Upper lobe of right lung (tissue), 1 donor: ENCODE results near the gene WDR5. TPM values are rescaled to one million over a fixed set of nuclear protein-coding genes. Genes with fewer than 3 reads are reported as not detected.

Experiments
- ATAC-seq: fragments of 200-7000 bp; cut with Tn5 transposase; one replicate; pipeline ENCODE4 v1.9.1; 2020; ENCODE audit warnings: mild to moderate bottlenecking, moderate library complexity
- DNase-seq: peaks from one replicate; pipeline ENCODE4 v3.0.0-alpha.2; 2020
- H3K27ac ChIP-seq: fragments of 200-600 bp; one replicate; pipeline ENCODE4 v1.8.0; 2022
- H3K27me3 ChIP-seq: fragments of 200-600 bp; one replicate; pipeline ENCODE4 v1.8.0; 2022; ENCODE audit warnings: mild to moderate bottlenecking
- H3K36me3 ChIP-seq: fragments of 200-600 bp; one replicate; pipeline ENCODE4 v1.8.0; 2022
- H3K4me1 ChIP-seq: fragments of 200-600 bp; one replicate; pipeline ENCODE4 v1.8.0; 2022
- H3K4me3 ChIP-seq: fragments of 200-600 bp; one replicate; pipeline ENCODE4 v1.8.0; 2022; ENCODE audit warnings: mild to moderate bottlenecking
- H3K9me3 ChIP-seq: fragments of 200-600 bp; one replicate; pipeline ENCODE4 v1.8.0; 2022
- intact Hi-C: fragments of 100-400 bp; cut with DNase I; formaldehyde crosslinking; loops from one replicate; pipeline ENCODE4 v1.11.0; 2022
- total RNA-seq: library from RNA; stranded (reverse); fragmentation: NEBNext Ultra II Directional; extraction: Animal tissue kit (Norgen Biotek cat#: 25700); gene quantifications from one replicate; pipeline ENCODE4 v1.2.1, GENCODE V29; 2021
- TF ChIP-seq, protein P1 (sequence below): fragments of 200-600 bp; IDR thresholded peaks from one replicate; pipeline ENCODE4 v1.8.0; 2022; ENCODE audit warnings: antibody characterized with exemption
- donor health status: DM: no; HTN: yes; CAD: no; lungs with severe emphysema.

The WDR5 gene
- total RNA-seq, 1 donor from 2014 or later, result 26.6 TPM

- ATAC-seq, result no peak
- Histone ChIP-seq H3K27me3 (no peaks in the 10 kb centered on the region), H3K36me3 (peaks cover 7% of the 10 kb centered on the region), H3K4me1 (peaks cover 11% of the 10 kb centered on the region), H3K4me3 (no peak overlapping the region), H3K9me3 (no peaks in the 10 kb centered on the region), H3K27ac (no peak overlapping the region)
- DNase-seq, result no peak
- intact Hi-C loops, result no loop called here
- TF ChIP-seq, protein P1, sequence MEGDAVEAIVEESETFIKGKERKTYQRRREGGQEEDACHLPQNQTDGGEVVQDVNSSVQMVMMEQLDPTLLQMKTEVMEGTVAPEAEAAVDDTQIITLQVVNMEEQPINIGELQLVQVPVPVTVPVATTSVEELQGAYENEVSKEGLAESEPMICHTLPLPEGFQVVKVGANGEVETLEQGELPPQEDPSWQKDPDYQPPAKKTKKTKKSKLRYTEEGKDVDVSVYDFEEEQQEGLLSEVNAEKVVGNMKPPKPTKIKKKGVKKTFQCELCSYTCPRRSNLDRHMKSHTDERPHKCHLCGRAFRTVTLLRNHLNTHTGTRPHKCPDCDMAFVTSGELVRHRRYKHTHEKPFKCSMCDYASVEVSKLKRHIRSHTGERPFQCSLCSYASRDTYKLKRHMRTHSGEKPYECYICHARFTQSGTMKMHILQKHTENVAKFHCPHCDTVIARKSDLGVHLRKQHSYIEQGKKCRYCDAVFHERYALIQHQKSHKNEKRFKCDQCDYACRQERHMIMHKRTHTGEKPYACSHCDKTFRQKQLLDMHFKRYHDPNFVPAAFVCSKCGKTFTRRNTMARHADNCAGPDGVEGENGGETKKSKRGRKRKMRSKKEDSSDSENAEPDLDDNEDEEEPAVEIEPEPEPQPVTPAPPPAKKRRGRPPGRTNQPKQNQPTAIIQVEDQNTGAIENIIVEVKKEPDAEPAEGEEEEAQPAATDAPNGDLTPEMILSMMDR, result no peak
Measured at GRCh38 chr9:134162926-134163370, 27.1 kb downstream of the WDR5 start.

DNA sequence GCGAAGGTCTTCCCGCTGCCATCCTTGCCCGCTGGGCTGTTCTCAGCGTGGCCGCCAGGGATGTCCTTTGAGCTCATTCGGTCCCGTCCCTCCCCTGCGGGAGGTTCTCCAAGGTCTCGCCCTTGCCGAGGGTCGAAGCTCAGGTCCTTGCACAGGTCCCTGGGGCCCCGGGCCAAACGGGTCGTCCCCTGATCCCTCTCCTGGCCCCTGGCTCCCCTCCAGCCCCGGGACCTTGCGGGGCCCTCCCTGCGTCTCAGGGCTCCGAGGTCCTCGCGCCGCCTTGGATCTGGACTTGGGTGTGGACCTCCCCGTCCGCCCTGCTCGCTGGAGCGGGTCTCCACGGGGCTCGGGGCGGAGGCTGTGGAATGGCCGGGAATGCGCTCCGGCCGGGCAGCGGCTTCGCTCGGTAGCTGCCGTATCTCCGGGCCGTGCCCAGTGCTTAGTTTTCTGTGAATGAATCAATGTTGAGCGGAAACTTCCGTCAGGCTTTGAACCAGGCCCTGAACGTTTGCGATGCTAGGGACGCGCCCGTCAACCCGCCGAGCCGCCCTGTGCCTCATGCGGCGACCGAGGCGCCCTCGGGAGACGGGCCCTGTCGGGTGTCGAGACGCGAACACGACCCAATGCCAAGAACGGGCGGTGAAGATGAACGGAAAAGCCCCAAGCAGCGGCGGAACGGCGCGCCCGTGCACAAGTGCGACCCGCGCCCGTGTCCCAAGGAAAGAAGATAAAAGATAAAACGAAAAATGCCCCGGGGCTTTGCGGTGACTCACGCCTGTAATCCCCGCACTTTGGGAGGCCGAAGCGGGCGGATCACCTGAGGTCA lies 27.7 kb downstream of the WDR5 start:
- intact Hi-C loops, result no loop called here
- Histone ChIP-seq H3K27me3 (no peaks in the 10 kb centered on the region), H3K4me3 (no peak overlapping the region), H3K4me1 (peaks cover 11% of the 10 kb centered on the region), H3K36me3 (peaks cover under 1% of the 10 kb centered on the region), H3K27ac (no peak overlapping the region), H3K9me3 (no peaks in the 10 kb centered on the region)
- TF ChIP-seq, protein P1, result peak; percentile 52
- DNase-seq, result peak; percentile 85
- peak; percentile 37 for ATAC-seq

DNA sequence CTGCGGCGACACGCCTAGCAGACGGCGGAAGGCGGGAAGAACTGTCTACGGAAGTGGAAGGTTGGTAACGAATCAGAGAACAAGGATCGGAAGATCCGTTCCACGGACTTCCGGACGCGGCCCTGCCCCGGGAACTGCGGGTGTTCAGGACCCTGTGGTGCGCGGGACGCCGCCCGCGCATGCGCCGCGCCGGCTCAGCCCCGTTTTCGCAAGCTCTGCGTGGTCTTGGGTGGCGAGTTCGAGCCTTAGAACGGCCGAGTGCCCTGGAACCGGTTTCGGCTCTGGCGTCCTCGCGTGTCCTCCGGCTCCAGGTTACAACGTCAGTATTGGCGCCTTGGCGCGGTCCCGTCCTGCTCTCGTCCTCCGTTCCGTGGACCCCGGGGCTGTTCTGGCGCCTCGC lies 29.0 kb downstream of the WDR5 start:
- ATAC-seq, result no peak
- no peaks in the 10 kb centered on the region for H3K27me3 ChIP-seq
- no peak overlapping the region for H3K4me3 ChIP-seq
- H3K4me1 ChIP-seq, result peaks cover 11% of the 10 kb centered on the region
- H3K9me3 ChIP-seq, result peaks cover 5% of the 10 kb centered on the region
- H3K36me3 ChIP-seq, result no peaks in the 10 kb centered on the region
- TF ChIP-seq, protein P1, result no peak
- intact Hi-C loops, result no loop called here
- H3K27ac ChIP-seq, result no peak overlapping the region
- no peak for DNase-seq

DNA sequence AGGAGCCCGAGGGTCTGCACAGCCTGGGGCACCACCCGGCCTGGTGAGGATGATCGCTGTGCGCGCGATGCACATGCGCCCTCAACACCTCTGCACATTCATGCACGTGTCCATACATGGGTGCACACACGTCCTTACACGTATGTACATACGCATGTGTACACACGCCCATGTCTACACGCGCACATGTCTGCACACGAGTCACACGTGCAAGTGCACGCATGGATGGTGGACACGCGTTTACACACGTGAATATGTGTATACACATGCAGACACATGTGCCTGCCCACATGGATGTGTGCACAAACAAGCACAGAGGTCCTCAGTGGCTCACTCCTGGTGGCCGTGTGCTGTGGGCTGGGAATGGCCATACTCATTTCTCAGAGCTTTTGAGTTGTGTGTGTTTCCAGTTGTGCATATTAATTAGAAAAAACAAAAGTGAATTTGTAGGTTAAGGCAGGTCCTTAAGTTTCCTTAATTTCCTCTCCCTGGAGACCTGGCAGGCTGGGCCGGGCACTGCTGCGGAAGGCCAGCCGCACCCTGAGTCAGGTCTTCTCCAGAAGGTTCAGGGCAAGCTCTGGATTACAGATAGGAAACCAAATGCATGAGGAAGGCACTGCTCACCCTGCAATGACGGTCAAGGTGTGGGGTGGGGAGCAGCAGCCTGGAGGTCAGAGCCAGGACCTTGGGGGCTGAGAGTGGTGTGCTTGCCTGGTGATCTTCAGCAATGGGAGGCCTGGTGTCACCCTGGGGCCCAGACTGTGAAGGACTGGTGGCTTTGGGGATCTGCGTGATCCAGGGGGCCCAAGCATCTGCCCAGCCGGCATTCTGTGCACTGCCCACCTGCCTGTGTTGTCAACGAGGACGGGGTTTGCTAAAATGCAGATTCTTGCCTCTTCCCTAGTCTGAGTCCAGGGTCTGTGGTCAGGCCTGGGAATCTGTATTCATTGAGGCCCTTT lies 29.8 kb downstream of the WDR5 start:
- peaks cover 11% of the 10 kb centered on the region for H3K4me1 ChIP-seq
- H3K27me3 ChIP-seq, result no peaks in the 10 kb centered on the region
- ATAC-seq (no peak), DNase-seq (peak; percentile 75)
- H3K9me3 ChIP-seq, result peaks cover 5% of the 10 kb centered on the region
- no peak overlapping the region for H3K4me3 ChIP-seq
- intact Hi-C loops, result no loop called here
- H3K36me3 ChIP-seq, result no peaks in the 10 kb centered on the region
- TF ChIP-seq, protein P1, result no peak
- no peak overlapping the region for H3K27ac ChIP-seq

GRCh38 chr9:134166374-134166773 lies 30.5 kb downstream of the WDR5 start:
- Histone ChIP-seq H3K27ac (no peak overlapping the region), H3K27me3 (no peaks in the 10 kb centered on the region), H3K4me1 (peaks cover 11% of the 10 kb centered on the region), H3K4me3 (no peak overlapping the region), H3K36me3 (no peaks in the 10 kb centered on the region), H3K9me3 (peaks cover 5% of the 10 kb centered on the region)
- TF ChIP-seq, protein P1, result no peak
- DNase-seq (no peak), ATAC-seq (no peak)
- intact Hi-C loops, result no loop called here
